ENCODE results near the gene GEN1. TPM values are rescaled to one million over a fixed set of nuclear protein-coding genes. Genes with fewer than 3 reads are reported as not detected.

The GEN1 gene
- total RNA-seq, 2 donors from 2014 or later, result 6.5 to 7.6 TPM

GRCh38 chr2:17791121-17791816, 37.3 kb downstream of the GEN1 start:
- DNase-seq (no peak), ATAC-seq (no peak)
- no peaks in the 10 kb centered on the region for H3K9me3 ChIP-seq
- no peaks in the 10 kb centered on the region for H3K36me3 ChIP-seq (replicated peaks in 1 of 2; ENCODE audit: insufficient read depth in 1 of 2, low read depth in 2 of 2)
- no peak for TF ChIP-seq CTCF (IDR thresholded peaks at IDR 0.05)
- no peak for TF ChIP-seq POLR2A (IDR thresholded peaks at IDR 0.05)
- H3K27me3 ChIP-seq, result no peaks in the 10 kb centered on the region
- WGBS, 2 donors, result 47 to 58% methylated on average over 5 of the region's 5 CpGs
- H3K4me1 ChIP-seq, result no peaks in the 10 kb centered on the region
- no peak overlapping the region for H3K27ac ChIP-seq
- intact Hi-C loops (cut with DNase I), result no loop called here
- no peak overlapping the region for H3K4me3 ChIP-seq

GRCh38 chr2:17791817-17792130, 37.8 kb downstream of the GEN1 start:
- TF ChIP-seq CTCF (IDR thresholded peaks at IDR 0.05), result no peak
- no peak for TF ChIP-seq POLR2A (IDR thresholded peaks at IDR 0.05)
- no peak for ATAC-seq
- Histone ChIP-seq H3K4me3 (no peak overlapping the region), H3K36me3 (replicated peaks in 1 of 2; ENCODE audit: insufficient read depth in 1 of 2, low read depth in 2 of 2) (no peaks in the 10 kb centered on the region), H3K27ac (no peak overlapping the region), H3K9me3 (no peaks in the 10 kb centered on the region), H3K4me1 (no peaks in the 10 kb centered on the region), H3K27me3 (no peaks in the 10 kb centered on the region)
- intact Hi-C loops (cut with DNase I), result no loop called here
- no peak for DNase-seq
- WGBS, 2 donors, result 68 to 75% methylated on average over 2 of the region's 2 CpGs

- Histone ChIP-seq H3K4me1 (no peaks in the 10 kb centered on the region), H3K36me3 (replicated peaks in 1 of 2; ENCODE audit: insufficient read depth in 1 of 2, low read depth in 2 of 2) (no peaks in the 10 kb centered on the region), H3K27me3 (no peaks in the 10 kb centered on the region), H3K9me3 (no peaks in the 10 kb centered on the region), H3K27ac (no peak overlapping the region), H3K4me3 (no peak overlapping the region)
- intact Hi-C loops (cut with DNase I), result no loop called here
- DNase-seq (no peak), ATAC-seq (no peak)
- TF ChIP-seq POLR2A (IDR thresholded peaks at IDR 0.05) (no peak), CTCF (IDR thresholded peaks at IDR 0.05) (no peak)
- 15 to 69% methylated on average over 1 of the region's 1 CpG for WGBS, 2 donors
Measured at GRCh38 chr2:17792515-17792914, 38.6 kb downstream of the GEN1 start.

GRCh38 chr2:17793296-17793695, 39.4 kb downstream of the GEN1 start:
- no peak for TF ChIP-seq POLR2A (IDR thresholded peaks at IDR 0.05)
- no peak for TF ChIP-seq CTCF (IDR thresholded peaks at IDR 0.05)
- Histone ChIP-seq H3K27ac (no peak overlapping the region), H3K27me3 (no peaks in the 10 kb centered on the region), H3K9me3 (no peaks in the 10 kb centered on the region), H3K36me3 (replicated peaks in 1 of 2; ENCODE audit: insufficient read depth in 1 of 2, low read depth in 2 of 2) (no peaks in the 10 kb centered on the region), H3K4me1 (no peaks in the 10 kb centered on the region), H3K4me3 (no peak overlapping the region)
- ATAC-seq, result no peak
- no peak for DNase-seq
- intact Hi-C loops (cut with DNase I), result no loop called here
- WGBS, 2 donors, result 32 to 39% methylated on average over 4 of the region's 4 CpGs

GRCh38 chr2:17793803-17794354, 39.9 kb downstream of the GEN1 start:
- ATAC-seq (no peak), DNase-seq (no peak)
- Histone ChIP-seq H3K9me3 (no peaks in the 10 kb centered on the region), H3K27ac (no peak overlapping the region), H3K4me3 (no peak overlapping the region), H3K36me3 (replicated peaks in 1 of 2; ENCODE audit: insufficient read depth in 1 of 2, low read depth in 2 of 2) (no peaks in the 10 kb centered on the region), H3K27me3 (no peaks in the 10 kb centered on the region), H3K4me1 (no peaks in the 10 kb centered on the region)
- 73 to 78% methylated on average over 5 to 6 of the region's 6 CpGs for WGBS, 2 donors
- intact Hi-C loops (cut with DNase I), result no loop called here
- TF ChIP-seq POLR2A (IDR thresholded peaks at IDR 0.05) (no peak), CTCF (IDR thresholded peaks at IDR 0.05) (no peak)
